Prostate gland (tissue), 2 donors: ENCODE data around the gene TMA7. TPM values are rescaled to one million over a fixed set of nuclear protein-coding genes. Genes with fewer than 3 reads are reported as not detected.

Experiments used
- DNase-seq: peaks from one replicate; pipeline ENCODE4 v3.0.0-alpha.2; 2019; ENCODE audit warnings: low spot score
- H3K27ac ChIP-seq, 2 donors: fragments of 200-600 bp; sonication (generic); 2 replicates each; pipeline ENCODE4 v1.5.1; 2017 to 2019
- H3K27me3 ChIP-seq: fragments of 200-600 bp; sonication (generic); replicated peaks from 2 replicates; pipeline ENCODE4 v1.5.1; 2019; ENCODE audit not compliant: insufficient read depth
- H3K36me3 ChIP-seq, 2 donors: fragments of 200-600 bp; sonication (generic); 1 replicate in 1 of 2; 2 replicates in 1 of 2; pipeline versions ENCODE4 v1.5.1 to v1.8.1; 2017 to 2019
- H3K4me1 ChIP-seq: fragments of 200-600 bp; sonication (generic); replicated peaks from 2 replicates; pipeline ENCODE4 v1.5.1; 2019
- H3K4me3 ChIP-seq, 2 donors: fragments of 200-600 bp; sonication (generic); 2 replicates each; pipeline ENCODE4 v1.5.1; 2017 to 2019
- H3K9me3 ChIP-seq: fragments of 200-600 bp; sonication (generic); 2 replicates; pipeline ENCODE4 v1.5.1; 2017
- CTCF ChIP-seq, 4 experiments: fragments of 200-600 bp in 2 of 4; fragments of 450-650 bp in 2 of 4; sonication (generic) in 2 of 4; IDR thresholded peaks; 1 replicate in 3 of 4; 2 replicates in 1 of 4; pipeline ENCODE4 v1.5.1; 2016 to 2019; ENCODE audit warnings: antibody characterized with exemption in 4 of 4, mild to moderate bottlenecking in 2 of 4, moderate library complexity in 2 of 4
- POLR2A ChIP-seq: fragments of 450-650 bp; IDR thresholded peaks from one replicate; pipeline ENCODE4 v1.6.1; 2016; ENCODE audit warnings: antibody characterized with exemption, mild to moderate bottlenecking
- POLR2AphosphoS5 ChIP-seq: sonication (generic); formaldehyde crosslinking; IDR thresholded peaks from one replicate; pipeline ENCODE4 v1.6.1; 2017; ENCODE audit warnings: antibody characterized with exemption
- WGBS: methylation state at CpG from one replicate; pipeline ENCODE4 v1.1.5; 2018; 5-methylcytosine and 5-hydroxymethylcytosine counted together
- intact Hi-C: fragments of 100-400 bp; cut with DNase I; formaldehyde crosslinking; loops from one replicate; pipeline ENCODE4 v1.14.2; 2022
- total RNA-seq, 2 donors: library from RNA; depleted of rRNA; stranded (reverse); fragments of >200 nt; gene quantifications; one replicate each; pipeline ENCODE4 v1.1.0, GENCODE V29; 2016

The TMA7 gene
- total RNA-seq, 2 donors from 2014 or later: 310 to 446 TPM

GRCh38 chr3:48420561-48420960 lies 19.5 kb upstream of the TMA7 start:
- no peak overlapping the region for H3K27ac ChIP-seq
- WGBS: 86% methylated on average over 14 of the region's 14 CpGs
- no peak overlapping the region for H3K4me3 ChIP-seq
- H3K9me3 ChIP-seq: no peaks in the 10 kb centered on the region
- peaks cover 6% of the 10 kb centered on the region for H3K4me1 ChIP-seq
- H3K36me3 ChIP-seq: peaks cover 5 to 15% of the 10 kb centered on the region in 2 donors
- no peaks in the 10 kb centered on the region for H3K27me3 ChIP-seq
- no peak for TF ChIP-seq CTCF (IDR thresholded peaks at IDR 0.05)
- no peak for TF ChIP-seq POLR2A
- TF ChIP-seq POLR2AphosphoS5: no peak
- DNase-seq: no peak
- intact Hi-C loops: no loop called here

GRCh38 chr3:48422272-48422671 lies 17.8 kb upstream of the TMA7 start:
- H3K27ac ChIP-seq: no peak overlapping the region
- intact Hi-C loops: no loop called here
- no peak for TF ChIP-seq CTCF (IDR thresholded peaks at IDR 0.05)
- no peak for TF ChIP-seq POLR2A
- H3K36me3 ChIP-seq: peaks cover 0 to 11% of the 10 kb centered on the region in 2 donors
- H3K4me1 ChIP-seq: peaks cover 21% of the 10 kb centered on the region
- no peaks in the 10 kb centered on the region for H3K27me3 ChIP-seq
- 96% methylated on average over 3 of the region's 3 CpGs for WGBS
- H3K9me3 ChIP-seq: no peaks in the 10 kb centered on the region
- H3K4me3 ChIP-seq: no peak overlapping the region
- DNase-seq: no peak

GRCh38 chr3:48422681-48423080 lies 17.4 kb upstream of the TMA7 start:
- peaks cover 0 to 7% of the 10 kb centered on the region in 2 donors for H3K36me3 ChIP-seq
- H3K27me3 ChIP-seq: no peaks in the 10 kb centered on the region
- intact Hi-C loops: no loop called here
- H3K27ac ChIP-seq: no peak overlapping the region
- WGBS: 56% methylated on average over 8 of the region's 8 CpGs
- peaks cover 24% of the 10 kb centered on the region for H3K4me1 ChIP-seq
- TF ChIP-seq POLR2A (no peak), CTCF (IDR thresholded peaks at IDR 0.05) (no peak), POLR2AphosphoS5 (no peak)
- no peaks in the 10 kb centered on the region for H3K9me3 ChIP-seq
- no peak overlapping the region for H3K4me3 ChIP-seq
- DNase-seq: no peak

- no peaks in the 10 kb centered on the region for H3K36me3 ChIP-seq
- no peak for TF ChIP-seq POLR2A
- no peak for TF ChIP-seq CTCF (IDR thresholded peaks at IDR 0.05)
- TF ChIP-seq POLR2AphosphoS5: no peak
- DNase-seq: no peak
- no peak overlapping the region for H3K27ac ChIP-seq
- intact Hi-C loops: no loop called here
- H3K27me3 ChIP-seq: no peaks in the 10 kb centered on the region
- WGBS: 71% methylated on average over 25 of the region's 25 CpGs
- no peak overlapping the region for H3K4me3 ChIP-seq
- peaks cover 30% of the 10 kb centered on the region for H3K4me1 ChIP-seq
- no peaks in the 10 kb centered on the region for H3K9me3 ChIP-seq
Measured at GRCh38 chr3:48423241-48423882, 16.7 kb upstream of the TMA7 start.
